Prostate gland (tissue), 2 donors: ENCODE data around the gene HDGFL3.

Experiments
- CTCF ChIP-seq, 4 experiments: fragments of 200-600 bp in 2 of 4; fragments of 450-650 bp in 2 of 4; sonication (generic) in 2 of 4; IDR thresholded peaks; 1 replicate in 3 of 4; 2 replicates in 1 of 4; pipeline ENCODE4 v1.5.1; 2016 to 2019; ENCODE audit warnings: antibody characterized with exemption in 4 of 4, mild to moderate bottlenecking in 2 of 4, moderate library complexity in 2 of 4
- POLR2A ChIP-seq: fragments of 450-650 bp; IDR thresholded peaks from one replicate; pipeline ENCODE4 v1.6.1; 2016; ENCODE audit warnings: antibody characterized with exemption, mild to moderate bottlenecking
- POLR2AphosphoS5 ChIP-seq: sonication (generic); formaldehyde crosslinking; IDR thresholded peaks from one replicate; pipeline ENCODE4 v1.6.1; 2017; ENCODE audit warnings: antibody characterized with exemption

GRCh38 chr15:83190450-83190849 lies 17.2 kb downstream of the HDGFL3 start:
- TF ChIP-seq CTCF (IDR thresholded peaks at IDR 0.05), result no peak
- no peak for TF ChIP-seq POLR2A
- no peak for TF ChIP-seq POLR2AphosphoS5
